DND-41 (cell line): Measurements from ENCODE around the gene DAAM2.

Source experiments
- ATAC-seq: fragments of 200-7000 bp; cut with Tn5 transposase; 3 replicates; pipeline ENCODE4 v1.9.1; 2021; ENCODE audit warnings: low read depth; ENCODE audit not compliant: insufficient read depth
- DNase-seq: peaks from one replicate; pipeline ENCODE4 v3.0.0-alpha.2; 2020
- H2AFZ ChIP-seq: 2 replicates; pipeline ENCODE4 v1.6.0; 2012; ENCODE audit warnings: low read depth, low read length
- H3K27ac ChIP-seq: 2 replicates; pipeline ENCODE4 v1.5.1; 2012; ENCODE audit warnings: low read length, inconsistent platforms
- H3K27me3 ChIP-seq: fragments of 200-600 bp; sonication (generic); 2 replicates; pipeline ENCODE4 v1.6.0; 2012; ENCODE audit warnings: low read length, mild to moderate bottlenecking, inconsistent platforms; ENCODE audit not compliant: insufficient read depth, poor library complexity
- H3K36me3 ChIP-seq: 2 replicates; pipeline ENCODE4 v1.5.1; 2012; ENCODE audit warnings: low read length, inconsistent platforms; ENCODE audit not compliant: insufficient read depth
- H3K4me1 ChIP-seq: 2 replicates; pipeline ENCODE4 v1.5.1; 2012; ENCODE audit warnings: mild to moderate bottlenecking, low read length; ENCODE audit not compliant: insufficient read depth
- H3K4me2 ChIP-seq: 2 replicates; pipeline ENCODE4 v1.6.0; 2012; ENCODE audit warnings: mild to moderate bottlenecking, moderate library complexity, low read length, inconsistent platforms; ENCODE audit not compliant: insufficient read depth
- H3K4me3 ChIP-seq, 2 experiments: fragments of 200-600 bp in 1 of 2; shearing (Covaris generic) in 1 of 2; 2 replicates each; pipeline ENCODE4 v1.5.1; 2012 to 2016; ENCODE audit warnings: inconsistent platforms in 2 of 2, low read length in 2 of 2, mild to moderate bottlenecking in 2 of 2, low read depth in 1 of 2, moderate library complexity in 1 of 2
- H3K79me2 ChIP-seq: 2 replicates; pipeline ENCODE4 v1.6.0; 2012; ENCODE audit warnings: low read length, inconsistent platforms; ENCODE audit not compliant: insufficient read depth
- H3K9ac ChIP-seq: 2 replicates; pipeline ENCODE4 v1.6.0; 2012; ENCODE audit warnings: low read depth, mild to moderate bottlenecking, inconsistent platforms, low read length, moderate library complexity
- H3K9me3 ChIP-seq: 2 replicates; pipeline ENCODE4 v1.5.1; 2012; ENCODE audit warnings: low read length, moderate library complexity, mild to moderate bottlenecking, inconsistent platforms; ENCODE audit not compliant: insufficient read depth, severe bottlenecking
- H4K20me1 ChIP-seq: 2 replicates; pipeline ENCODE4 v1.6.0; 2012; ENCODE audit warnings: low read length; ENCODE audit not compliant: insufficient read depth
- EZH2 ChIP-seq: IDR thresholded peaks from 3 replicates; pipeline ENCODE4 v1.6.1; 2012; ENCODE audit warnings: borderline replicate concordance, low read depth, mild to moderate bottlenecking, moderate library complexity, low read length, inconsistent platforms; ENCODE audit not compliant: severe bottlenecking
- TF ChIP-seq, protein P1 (sequence below): IDR thresholded peaks from 2 replicates; pipeline ENCODE4 v1.5.1; 2012; ENCODE audit warnings: borderline replicate concordance, low read length, moderate library complexity, mild to moderate bottlenecking; ENCODE audit not compliant: poor library complexity, severe bottlenecking; ENCODE audit errors: extremely low read depth

The DAAM2 gene

GRCh38 chr6:39758905-39759605, 33.1 kb upstream of the DAAM2 start:
- Histone ChIP-seq H3K27me3 (no peaks in the 10 kb centered on the region), H3K4me2 (no peak overlapping the region), H3K9ac (no peak overlapping the region), H3K4me1 (no peaks in the 10 kb centered on the region), H4K20me1 (no peaks in the 10 kb centered on the region), H3K4me3 (no peak overlapping the region), H3K27ac (no peak overlapping the region), H2AFZ (no peak overlapping the region), H3K36me3 (no peaks in the 10 kb centered on the region), H3K79me2 (no peaks in the 10 kb centered on the region), H3K9me3 (no peaks in the 10 kb centered on the region)
- TF ChIP-seq EZH2 = no peak
- TF ChIP-seq, protein P1, sequence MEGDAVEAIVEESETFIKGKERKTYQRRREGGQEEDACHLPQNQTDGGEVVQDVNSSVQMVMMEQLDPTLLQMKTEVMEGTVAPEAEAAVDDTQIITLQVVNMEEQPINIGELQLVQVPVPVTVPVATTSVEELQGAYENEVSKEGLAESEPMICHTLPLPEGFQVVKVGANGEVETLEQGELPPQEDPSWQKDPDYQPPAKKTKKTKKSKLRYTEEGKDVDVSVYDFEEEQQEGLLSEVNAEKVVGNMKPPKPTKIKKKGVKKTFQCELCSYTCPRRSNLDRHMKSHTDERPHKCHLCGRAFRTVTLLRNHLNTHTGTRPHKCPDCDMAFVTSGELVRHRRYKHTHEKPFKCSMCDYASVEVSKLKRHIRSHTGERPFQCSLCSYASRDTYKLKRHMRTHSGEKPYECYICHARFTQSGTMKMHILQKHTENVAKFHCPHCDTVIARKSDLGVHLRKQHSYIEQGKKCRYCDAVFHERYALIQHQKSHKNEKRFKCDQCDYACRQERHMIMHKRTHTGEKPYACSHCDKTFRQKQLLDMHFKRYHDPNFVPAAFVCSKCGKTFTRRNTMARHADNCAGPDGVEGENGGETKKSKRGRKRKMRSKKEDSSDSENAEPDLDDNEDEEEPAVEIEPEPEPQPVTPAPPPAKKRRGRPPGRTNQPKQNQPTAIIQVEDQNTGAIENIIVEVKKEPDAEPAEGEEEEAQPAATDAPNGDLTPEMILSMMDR = no peak
- ATAC-seq = no peak
- DNase-seq = no peak

- ATAC-seq = no peak
- no peaks in the 10 kb centered on the region for H3K4me1 ChIP-seq
- H4K20me1 ChIP-seq = no peaks in the 10 kb centered on the region
- H3K9ac ChIP-seq = no peak overlapping the region
- no peak for DNase-seq
- H3K36me3 ChIP-seq = no peaks in the 10 kb centered on the region
- TF ChIP-seq, protein P1 = no peak
- no peak overlapping the region for H3K4me3 ChIP-seq
- no peaks in the 10 kb centered on the region for H3K27me3 ChIP-seq
- no peak overlapping the region for H2AFZ ChIP-seq
- H3K9me3 ChIP-seq = no peaks in the 10 kb centered on the region
- no peaks in the 10 kb centered on the region for H3K79me2 ChIP-seq
- H3K4me2 ChIP-seq = no peak overlapping the region
- no peak overlapping the region for H3K27ac ChIP-seq
Observed at GRCh38 chr6:39760226-39760952, 31.8 kb upstream of the DAAM2 start.

GRCh38 chr6:39765508-39766065, 26.6 kb upstream of the DAAM2 start:
- Histone ChIP-seq H3K9me3 (no peaks in the 10 kb centered on the region), H3K36me3 (no peaks in the 10 kb centered on the region), H3K79me2 (no peaks in the 10 kb centered on the region), H3K4me1 (no peaks in the 10 kb centered on the region), H3K4me2 (no peak overlapping the region), H4K20me1 (no peaks in the 10 kb centered on the region), H3K27ac (no peak overlapping the region), H2AFZ (no peak overlapping the region), H3K4me3 (no peak overlapping the region), H3K27me3 (no peaks in the 10 kb centered on the region), H3K9ac (no peak overlapping the region)
- DNase-seq (no peak), ATAC-seq (no peak)
- TF ChIP-seq, protein P1 = no peak
- no peak for TF ChIP-seq EZH2
